Right lobe of liver (tissue), 6 donors: ENCODE measurements around the gene PTPRK. TPM values are rescaled to one million over a fixed set of nuclear protein-coding genes. Genes with fewer than 3 reads are reported as not detected.
A peak's percentile ranks its signal among the peaks of the same experiment; 100 is the strongest.

ENCODE experiments used
- ATAC-seq, 4 donors: fragments of 200-7000 bp; cut with Tn5 transposase; one replicate each; pipeline ENCODE4 v1.9.1; 2020; ENCODE audit warnings: mild to moderate bottlenecking in 4 of 4, moderate library complexity in 4 of 4
- DNase-seq, 3 donors: peaks; one replicate each; pipeline ENCODE4 v3.0.0-alpha.2; 2020
- H3K27ac ChIP-seq, 3 donors: fragments of 200-600 bp; one replicate each; pipeline ENCODE4 v1.8.0; 2022
- H3K27me3 ChIP-seq, 2 donors: fragments of 200-600 bp; one replicate each; pipeline ENCODE4 v1.8.0; 2022
- H3K36me3 ChIP-seq, 4 donors: fragments of 200-600 bp; sonication (generic) in 1 of 4; one replicate each; pipeline versions ENCODE4 v1.5.1 to v1.8.0; 2017 to 2022; ENCODE audit warnings: control low read depth in 1 of 4
- H3K4me1 ChIP-seq, 4 donors: fragments of 200-600 bp; sonication (generic) in 1 of 4; one replicate each; pipeline versions ENCODE4 v1.5.1 to v1.8.0; 2017 to 2022; ENCODE audit warnings: control low read depth in 1 of 4
- H3K4me3 ChIP-seq, 3 donors: fragments of 200-600 bp; one replicate each; pipeline ENCODE4 v1.8.0; 2022
- H3K9me3 ChIP-seq, 4 donors: fragments of 200-600 bp; sonication (generic) in 1 of 4; one replicate each; pipeline versions ENCODE4 v1.5.1 to v1.8.0; 2017 to 2022; ENCODE audit warnings: control low read depth in 1 of 4
- CTCF ChIP-seq, 4 donors: fragments of 200-600 bp in 3 of 4; fragments of 450-650 bp in 1 of 4; IDR thresholded peaks; one replicate each; pipeline versions ENCODE4 v1.5.1 to v1.8.0; 2016 to 2022; ENCODE audit warnings: antibody characterized with exemption in 4 of 4, mild to moderate bottlenecking in 2 of 4
- POLR2A ChIP-seq: fragments of 450-650 bp; IDR thresholded peaks from one replicate; pipeline ENCODE4 v1.6.1; 2017; ENCODE audit warnings: antibody characterized with exemption, mild to moderate bottlenecking
- whole genome bisulfite sequencing: methylation state at CpG from one replicate; pipeline ENCODE4 v1.1.6; 2018; ENCODE audit warnings: low coverage, low lambda C conversion rate; ENCODE audit not compliant: insufficient coverage; ENCODE audit errors: missing lambda C conversion rate; 5-methylcytosine and 5-hydroxymethylcytosine counted together
- intact Hi-C, 2 donors: fragments of 100-400 bp; cut with DNase I; formaldehyde crosslinking; loops; one replicate each; pipeline versions ENCODE4 v1.11.2 to v1.14.1; 2022
- total RNA-seq, 6 experiments: library from RNA; depleted of rRNA in 2 of 6; stranded (reverse); fragments of >200 nt in 2 of 6; fragmentation: NEBNext Ultra II Directional in 3 of 6; extraction: Animal tissue kit (Norgen Biotek cat#: 25700) in 3 of 6; gene quantifications; one replicate each; pipeline versions ENCODE4 v1.1.0 to v1.2.4, GENCODE V29; 2016 to 2023
- donor health status: DM: no; HTN: yes; CAD: no.
- donor health status: DM: no; HTN: no; CAD: no.
- donor health status: DM: no; HTN: no; CAD: no.
- donor health status: DM: no; HTN: yes; CAD: no.
- donor health status: DM: no; HTN: yes; CAD: no.

The PTPRK gene
- total RNA-seq, 6 experiments from 2014 or later = 27.7 to 54.5 (median 35.7) TPM

- 47% methylated on average over 3 of the region's 3 CpGs for WGBS
- TF ChIP-seq CTCF (IDR thresholded peaks at IDR 0.05) (no peak), POLR2A (no peak)
- intact Hi-C loops = no loop called here
- DNase-seq = no peak
- peaks cover 0 to 63% (median 24%) of the 10 kb centered on the region in 4 donors for H3K4me1 ChIP-seq
- peak overlapping the region; percentile 77 to 95 (median 94) for H3K27ac ChIP-seq
- no peaks in the 10 kb centered on the region for H3K27me3 ChIP-seq
- no peak overlapping the region for H3K4me3 ChIP-seq
- no peaks in the 10 kb centered on the region for H3K9me3 ChIP-seq
- H3K36me3 ChIP-seq = no peaks in the 10 kb centered on the region
- peak in 3 of 4 donors; percentile 2 to 9 (median 7) for ATAC-seq
These were observed 16.3 kb downstream of the PTPRK start for GRCh38 chr6:128504003-128504654.

GRCh38 chr6:128500749-128501600 lies 19.4 kb downstream of the PTPRK start:
- peak; percentile 13 to 50 (median 29) for ATAC-seq
- 45% methylated on average over 7 of the region's 7 CpGs for WGBS
- DNase-seq = no peak
- TF ChIP-seq CTCF (IDR thresholded peaks at IDR 0.05) (no peak), POLR2A (no peak)
- Histone ChIP-seq H3K9me3 (no peaks in the 10 kb centered on the region), H3K27me3 (no peaks in the 10 kb centered on the region), H3K4me1 (peaks cover 0 to 58% (median 10%) of the 10 kb centered on the region in 4 donors), H3K36me3 (no peaks in the 10 kb centered on the region), H3K27ac (peak overlapping the region; percentile 76 to 87 (median 86)), H3K4me3 (no peak overlapping the region)
- intact Hi-C loops = no loop called here

- Histone ChIP-seq H3K4me3 (no peak overlapping the region), H3K27ac (peak overlapping the region; percentile 76 to 87 (median 86)), H3K4me1 (peaks cover 0 to 56% (median 8%) of the 10 kb centered on the region in 4 donors), H3K36me3 (no peaks in the 10 kb centered on the region), H3K27me3 (no peaks in the 10 kb centered on the region), H3K9me3 (no peaks in the 10 kb centered on the region)
- DNase-seq = no peak
- peak; percentile 74 to 85 (median 79) for ATAC-seq
- TF ChIP-seq POLR2A (no peak), CTCF (IDR thresholded peaks at IDR 0.05) (no peak)
- intact Hi-C loops = no loop called here
These were observed 20.4 kb downstream of the PTPRK start for GRCh38 chr6:128500014-128500413.

GRCh38 chr6:128499079-128499731 lies 21.2 kb downstream of the PTPRK start:
- WGBS = 19% methylated on average over 4 of the region's 4 CpGs
- Histone ChIP-seq H3K27ac (peak overlapping the region; percentile 76 to 87 (median 86)), H3K4me1 (peaks cover 0 to 49% (median 8%) of the 10 kb centered on the region in 4 donors), H3K9me3 (no peaks in the 10 kb centered on the region), H3K27me3 (no peaks in the 10 kb centered on the region), H3K4me3 (no peak overlapping the region), H3K36me3 (no peaks in the 10 kb centered on the region)
- no peak for DNase-seq
- intact Hi-C loops = no loop called here
- TF ChIP-seq POLR2A = no peak
- no peak for TF ChIP-seq CTCF (IDR thresholded peaks at IDR 0.05)
- peak; percentile 57 to 67 (median 64) for ATAC-seq
